ENCODE data around the gene CPXM2.

The CPXM2 gene

GRCh38 chr10:123926401-123927264 lies 35.0 kb upstream of the CPXM2 start:
- Histone ChIP-seq H3K4me1 (ENCODE audit: control insufficient read depth, insufficient read depth, low read length, poor library complexity, severe bottlenecking) (no peaks in the 10 kb centered on the region), H3K27ac (ENCODE audit: insufficient read depth, low read length, poor library complexity, severe bottlenecking) (no peak overlapping the region), H3K9me3 (ENCODE audit: control insufficient read depth, low read length) (no peaks in the 10 kb centered on the region), H3K27me3 (replicated peaks; ENCODE audit: control insufficient read depth, insufficient read depth, low read length, poor library complexity, severe bottlenecking) (peaks cover 3% of the 10 kb centered on the region), H3K4me3 (ENCODE audit: insufficient read depth, low read depth, low read length, poor library complexity, severe bottlenecking) (no peak overlapping the region), H3K36me3 (ENCODE audit: control insufficient read depth, insufficient read depth, low read length) (no peaks in the 10 kb centered on the region)
- DNase-seq, result no peak

GRCh38 chr10:123922126-123922525 lies 30.5 kb upstream of the CPXM2 start:
- no peaks in the 10 kb centered on the region for H3K4me1 ChIP-seq (ENCODE audit: control insufficient read depth, insufficient read depth, low read length, poor library complexity, severe bottlenecking)
- no peaks in the 10 kb centered on the region for H3K27me3 ChIP-seq (replicated peaks; ENCODE audit: control insufficient read depth, insufficient read depth, low read length, poor library complexity, severe bottlenecking)
- no peaks in the 10 kb centered on the region for H3K36me3 ChIP-seq (ENCODE audit: control insufficient read depth, insufficient read depth, low read length)
- DNase-seq, result no peak
- no peak overlapping the region for H3K4me3 ChIP-seq (ENCODE audit: insufficient read depth, low read depth, low read length, poor library complexity, severe bottlenecking)
- H3K9me3 ChIP-seq (ENCODE audit: control insufficient read depth, low read length), result no peaks in the 10 kb centered on the region
- H3K27ac ChIP-seq (ENCODE audit: insufficient read depth, low read length, poor library complexity, severe bottlenecking), result no peak overlapping the region

- H3K4me3 ChIP-seq (ENCODE audit: insufficient read depth, low read depth, low read length, poor library complexity, severe bottlenecking), result no peak overlapping the region
- H3K27ac ChIP-seq (ENCODE audit: insufficient read depth, low read length, poor library complexity, severe bottlenecking), result no peak overlapping the region
- H3K36me3 ChIP-seq (ENCODE audit: control insufficient read depth, insufficient read depth, low read length), result no peaks in the 10 kb centered on the region
- H3K9me3 ChIP-seq (ENCODE audit: control insufficient read depth, low read length), result no peaks in the 10 kb centered on the region
- H3K4me1 ChIP-seq (ENCODE audit: control insufficient read depth, insufficient read depth, low read length, poor library complexity, severe bottlenecking), result no peaks in the 10 kb centered on the region
- H3K27me3 ChIP-seq (replicated peaks; ENCODE audit: control insufficient read depth, insufficient read depth, low read length, poor library complexity, severe bottlenecking), result no peaks in the 10 kb centered on the region
- DNase-seq, result no peak
Measured at GRCh38 chr10:123916775-123917174, 25.2 kb upstream of the CPXM2 start.

- H3K27me3 ChIP-seq (replicated peaks; ENCODE audit: control insufficient read depth, insufficient read depth, low read length, poor library complexity, severe bottlenecking), result no peaks in the 10 kb centered on the region
- no peak for DNase-seq
- H3K9me3 ChIP-seq (ENCODE audit: control insufficient read depth, low read length), result no peaks in the 10 kb centered on the region
- H3K27ac ChIP-seq (ENCODE audit: insufficient read depth, low read length, poor library complexity, severe bottlenecking), result no peak overlapping the region
- H3K4me3 ChIP-seq (ENCODE audit: insufficient read depth, low read depth, low read length, poor library complexity, severe bottlenecking), result no peak overlapping the region
- H3K4me1 ChIP-seq (ENCODE audit: control insufficient read depth, insufficient read depth, low read length, poor library complexity, severe bottlenecking), result no peaks in the 10 kb centered on the region
- no peaks in the 10 kb centered on the region for H3K36me3 ChIP-seq (ENCODE audit: control insufficient read depth, insufficient read depth, low read length)
Measured at GRCh38 chr10:123913688-123914268, 22.2 kb upstream of the CPXM2 start.

GRCh38 chr10:123912871-123913270 lies 21.3 kb upstream of the CPXM2 start:
- Histone ChIP-seq H3K9me3 (ENCODE audit: control insufficient read depth, low read length) (no peaks in the 10 kb centered on the region), H3K27me3 (replicated peaks; ENCODE audit: control insufficient read depth, insufficient read depth, low read length, poor library complexity, severe bottlenecking) (no peaks in the 10 kb centered on the region), H3K36me3 (ENCODE audit: control insufficient read depth, insufficient read depth, low read length) (no peaks in the 10 kb centered on the region), H3K27ac (ENCODE audit: insufficient read depth, low read length, poor library complexity, severe bottlenecking) (no peak overlapping the region), H3K4me1 (ENCODE audit: control insufficient read depth, insufficient read depth, low read length, poor library complexity, severe bottlenecking) (no peaks in the 10 kb centered on the region), H3K4me3 (ENCODE audit: insufficient read depth, low read depth, low read length, poor library complexity, severe bottlenecking) (no peak overlapping the region)
- no peak for DNase-seq

- no peaks in the 10 kb centered on the region for H3K9me3 ChIP-seq (ENCODE audit: control insufficient read depth, low read length)
- H3K27ac ChIP-seq (ENCODE audit: insufficient read depth, low read length, poor library complexity, severe bottlenecking), result no peak overlapping the region
- no peaks in the 10 kb centered on the region for H3K36me3 ChIP-seq (ENCODE audit: control insufficient read depth, insufficient read depth, low read length)
Measured at GRCh38 chr10:123912466-123912865, 20.9 kb upstream of the CPXM2 start.

GRCh38 chr10:123911866-123912265 lies 20.3 kb upstream of the CPXM2 start:
- DNase-seq, result no peak
- Histone ChIP-seq H3K36me3 (ENCODE audit: control insufficient read depth, insufficient read depth, low read length) (no peaks in the 10 kb centered on the region), H3K27me3 (replicated peaks; ENCODE audit: control insufficient read depth, insufficient read depth, low read length, poor library complexity, severe bottlenecking) (no peaks in the 10 kb centered on the region), H3K9me3 (ENCODE audit: control insufficient read depth, low read length) (no peaks in the 10 kb centered on the region), H3K4me1 (ENCODE audit: control insufficient read depth, insufficient read depth, low read length, poor library complexity, severe bottlenecking) (no peaks in the 10 kb centered on the region), H3K4me3 (ENCODE audit: insufficient read depth, low read depth, low read length, poor library complexity, severe bottlenecking) (no peak overlapping the region), H3K27ac (ENCODE audit: insufficient read depth, low read length, poor library complexity, severe bottlenecking) (no peak overlapping the region)

More at GRCh38 chr10:123912466-123912865, 20.9 kb upstream of the CPXM2 start:
- Histone ChIP-seq H3K27me3 (replicated peaks; ENCODE audit: control insufficient read depth, insufficient read depth, low read length, poor library complexity, severe bottlenecking) (no peaks in the 10 kb centered on the region), H3K4me3 (ENCODE audit: insufficient read depth, low read depth, low read length, poor library complexity, severe bottlenecking) (no peak overlapping the region), H3K4me1 (ENCODE audit: control insufficient read depth, insufficient read depth, low read length, poor library complexity, severe bottlenecking) (no peaks in the 10 kb centered on the region)
- no peak for DNase-seq

GRCh38 chr10:123909866-123910265 lies 18.3 kb upstream of the CPXM2 start:
- DNase-seq, result no peak
- Histone ChIP-seq H3K9me3 (ENCODE audit: control insufficient read depth, low read length) (no peaks in the 10 kb centered on the region), H3K27me3 (replicated peaks; ENCODE audit: control insufficient read depth, insufficient read depth, low read length, poor library complexity, severe bottlenecking) (no peaks in the 10 kb centered on the region), H3K4me1 (ENCODE audit: control insufficient read depth, insufficient read depth, low read length, poor library complexity, severe bottlenecking) (no peaks in the 10 kb centered on the region), H3K36me3 (ENCODE audit: control insufficient read depth, insufficient read depth, low read length) (no peaks in the 10 kb centered on the region), H3K27ac (ENCODE audit: insufficient read depth, low read length, poor library complexity, severe bottlenecking) (no peak overlapping the region), H3K4me3 (ENCODE audit: insufficient read depth, low read depth, low read length, poor library complexity, severe bottlenecking) (no peak overlapping the region)

GRCh38 chr10:123909426-123909825 lies 17.8 kb upstream of the CPXM2 start:
- Histone ChIP-seq H3K4me3 (ENCODE audit: insufficient read depth, low read depth, low read length, poor library complexity, severe bottlenecking) (no peak overlapping the region), H3K4me1 (ENCODE audit: control insufficient read depth, insufficient read depth, low read length, poor library complexity, severe bottlenecking) (no peaks in the 10 kb centered on the region), H3K9me3 (ENCODE audit: control insufficient read depth, low read length) (no peaks in the 10 kb centered on the region), H3K27me3 (replicated peaks; ENCODE audit: control insufficient read depth, insufficient read depth, low read length, poor library complexity, severe bottlenecking) (no peaks in the 10 kb centered on the region), H3K27ac (ENCODE audit: insufficient read depth, low read length, poor library complexity, severe bottlenecking) (no peak overlapping the region), H3K36me3 (ENCODE audit: control insufficient read depth, insufficient read depth, low read length) (no peaks in the 10 kb centered on the region)
- no peak for DNase-seq

- Histone ChIP-seq H3K9me3 (ENCODE audit: control insufficient read depth, low read length) (no peaks in the 10 kb centered on the region), H3K4me1 (ENCODE audit: control insufficient read depth, insufficient read depth, low read length, poor library complexity, severe bottlenecking) (no peaks in the 10 kb centered on the region), H3K4me3 (ENCODE audit: insufficient read depth, low read depth, low read length, poor library complexity, severe bottlenecking) (no peak overlapping the region), H3K27me3 (replicated peaks; ENCODE audit: control insufficient read depth, insufficient read depth, low read length, poor library complexity, severe bottlenecking) (no peaks in the 10 kb centered on the region), H3K36me3 (ENCODE audit: control insufficient read depth, insufficient read depth, low read length) (no peaks in the 10 kb centered on the region), H3K27ac (ENCODE audit: insufficient read depth, low read length, poor library complexity, severe bottlenecking) (no peak overlapping the region)
- DNase-seq, result no peak
Measured at GRCh38 chr10:123908379-123908778, 16.8 kb upstream of the CPXM2 start.

All from effector memory CD4-positive, alpha-beta T cell (primary cell).